HepG2 (cell line): ENCODE results near the gene BTN1A1. TPM values are rescaled to one million over a fixed set of nuclear protein-coding genes. Genes with fewer than 3 reads are reported as not detected.

Experiments used
- ATF7-NPFF ChIP-seq: sonication (generic); formaldehyde crosslinking; IDR thresholded peaks from 2 replicates; pipeline ENCODE4 v1.8.1; 2023; ENCODE audit warnings: mild to moderate bottlenecking, low read depth, missing genetic modification reagents, moderate library complexity
- CTCF ChIP-seq: sonication (generic); formaldehyde crosslinking; IDR thresholded peaks from 2 replicates; pipeline ENCODE4 v1.5.0; 2020; ENCODE audit warnings: mild to moderate bottlenecking, missing genetic modification reagents, moderate library complexity
- E2F1 ChIP-seq: sonication (generic); formaldehyde crosslinking; IDR thresholded peaks from 2 replicates; pipeline ENCODE4 v1.5.0; 2020; ENCODE audit warnings: missing genetic modification reagents
- ESRRA ChIP-seq: sonication (generic); formaldehyde crosslinking; IDR thresholded peaks from 2 replicates; pipeline ENCODE4 v1.5.1; 2020; ENCODE audit warnings: mild to moderate bottlenecking, low read depth, missing genetic modification reagents
- FOXC1 ChIP-seq: sonication (generic); formaldehyde crosslinking; IDR thresholded peaks from 2 replicates; pipeline ENCODE4 v1.8.0; 2022; ENCODE audit warnings: mild to moderate bottlenecking, missing genetic modification reagents, borderline replicate concordance
- KDM3A ChIP-seq: IDR thresholded peaks from 2 replicates; pipeline ENCODE4 v1.6.1; 2018; ENCODE audit warnings: low read depth, missing compliant biosample characterization
- POLR2A ChIP-seq, 2 experiments: IDR thresholded peaks; 2 replicates each; pipeline ENCODE4 v1.6.1; 2011; ENCODE audit warnings: low read depth in 2 of 2, low read length in 2 of 2, mild to moderate bottlenecking in 1 of 2, moderate library complexity in 1 of 2; ENCODE audit not compliant: insufficient read depth in 1 of 2
- SMC3 ChIP-seq: IDR thresholded peaks from 2 replicates; pipeline ENCODE4 v1.6.1; 2011; ENCODE audit warnings: low read length, improper control_type of control experiment
- SNAPC2 ChIP-seq: sonication (generic); formaldehyde crosslinking; IDR thresholded peaks from 2 replicates; pipeline ENCODE4 v1.8.1; 2022; ENCODE audit warnings: mild to moderate bottlenecking, missing genetic modification reagents
- TAF1 ChIP-seq: sonication (generic); formaldehyde crosslinking; IDR thresholded peaks from 2 replicates; pipeline ENCODE4 v1.4.0; 2020; ENCODE audit warnings: missing genetic modification reagents
- TFAP4 ChIP-seq: sonication (generic); IDR thresholded peaks from 2 replicates; pipeline ENCODE4 v1.6.1; 2016; ENCODE audit warnings: low read depth, borderline replicate concordance
- TGIF2 ChIP-seq: IDR thresholded peaks from 2 replicates; pipeline ENCODE4 v1.6.1; 2016; ENCODE audit warnings: control low read depth, missing compliant biosample characterization
- THYN1 ChIP-seq: sonication (generic); formaldehyde crosslinking; IDR thresholded peaks from 2 replicates; pipeline ENCODE4 v1.8.1; 2023; ENCODE audit warnings: low read depth, mild to moderate bottlenecking, moderate library complexity, missing genetic modification reagents, borderline replicate concordance
- YEATS4 ChIP-seq: sonication (generic); formaldehyde crosslinking; IDR thresholded peaks from 2 replicates; pipeline ENCODE4 v1.4.0; 2020; ENCODE audit warnings: missing genetic modification reagents, borderline replicate concordance
- ZFP82 ChIP-seq: sonication (generic); formaldehyde crosslinking; IDR thresholded peaks from 2 replicates; pipeline ENCODE4 v1.5.1; 2020; ENCODE audit warnings: mild to moderate bottlenecking, missing genetic modification reagents, borderline replicate concordance
- ZNF142 ChIP-seq: sonication (generic); formaldehyde crosslinking; IDR thresholded peaks from 2 replicates; pipeline ENCODE4 v1.4.0; 2020; ENCODE audit warnings: missing genetic modification reagents
- ZNF264 ChIP-seq: sonication (generic); formaldehyde crosslinking; IDR thresholded peaks from 2 replicates; pipeline ENCODE4 v1.4.0; 2020; ENCODE audit warnings: missing genetic modification reagents
- ZNF780A ChIP-seq: sonication (generic); formaldehyde crosslinking; IDR thresholded peaks from 2 replicates; pipeline ENCODE4 v1.8.0; 2022; ENCODE audit warnings: mild to moderate bottlenecking, missing genetic modification reagents, moderate library complexity
- polyA plus RNA-seq, 8 experiments: library from polyadenylated mRNA; depleted of rRNA in 3 of 8; stranded (reverse) in 7 of 8; unstranded in 1 of 8; fragments of >200 nt; fragmentation: Illumina TruSeq in 4 of 8; extraction: Trizol in 4 of 8; gene quantifications; 2 replicates each; pipeline versions ENCODE4 v1.2.1 to v1.2.3, GENCODE V29; 2011 to 2016; ENCODE audit warnings: low read depth in 4 of 8, missing spikeins in 1 of 8, mixed read lengths in 1 of 8; ENCODE audit not compliant: insufficient read depth in 1 of 8
- total RNA-seq, 5 experiments: library from RNA; depleted of rRNA; stranded (reverse); fragments of >200 nt; fragmentation: Illumina TruSeq; extraction: Trizol; gene quantifications; 2 replicates each; pipeline ENCODE4 v1.2.3, GENCODE V29; 2016; ENCODE audit warnings: low read depth in 1 of 5

Gene BTN1A1
- total and polyA plus RNA-seq, 2 of the 13 experiments (the other 11 are each of a cell fraction or from before 2014, with no cell fraction given) = 0.04 TPM; not detected in 1

- TF ChIP-seq TFAP4 (peak; percentile 17; the same call in 1 of the 2 replicates), TGIF2 (CRISPR knock-in tag) (peak; percentile 53; the same call in 1 of the 2 replicates), ATF7-NPFF (CRISPR knock-in tag) (peak; percentile 60; the same call in 1 of the 2 replicates), CTCF (CRISPR knock-in tag) (peak; percentile 57), E2F1 (CRISPR knock-in tag) (no peak; the same call in 1 of the 2 replicates), FOXC1 (CRISPR knock-in tag) (no peak), YEATS4 (CRISPR knock-in tag) (peak; percentile 77; the same call in 1 of the 2 replicates), ZNF264 (CRISPR knock-in tag) (0 out of 2 replicates have a peak, but pooled peaks have one; percentile 69), KDM3A (CRISPR knock-in tag) (no peak), POLR2A (IDR thresholded peaks at IDR 0.05; ENCODE audit: insufficient read depth in 1 of 2, low read depth in 2 of 2, low read length in 2 of 2) (peak; percentile 60 to 71), THYN1 (CRISPR knock-in tag) (no peak), TAF1 (peak; percentile 33; the same call in 1 of the 2 replicates), ZNF780A (no peak), ESRRA (CRISPR knock-in tag) (no peak), SMC3 (0 out of 2 replicates have a peak, but pooled peaks have one; percentile 5), ZNF142 (CRISPR knock-in tag) (0 out of 2 replicates have a peak, but pooled peaks have one; percentile 25), ZFP82 (CRISPR knock-in tag) (0 out of 2 replicates have a peak, but pooled peaks have one; percentile 42), SNAPC2 (CRISPR knock-in tag) (peak; percentile 18; the same call in 1 of the 2 replicates)
Observed at GRCh38 chr6:26457806-26458688, 42.1 kb upstream of the BTN1A1 start, which contains the start of gene BTN2A1 (continued).
